OCI-LY1 (cell line): ENCODE results near the gene LIN52.

Source experiments
- H2AFZ ChIP-seq: fragments of 200-600 bp; sonication (generic), shearing (Covaris generic); 2 replicates; pipeline ENCODE4 v1.6.0; 2014; ENCODE audit warnings: antibody characterized with exemption, mild to moderate bottlenecking, low read length
- H3F3A ChIP-seq: fragments of 200-600 bp; sonication (generic), shearing (Covaris generic); 2 replicates; pipeline ENCODE4 v1.6.0; 2014; ENCODE audit warnings: mild to moderate bottlenecking, antibody characterized with exemption, low read length, moderate library complexity; ENCODE audit not compliant: insufficient read depth
- H3K27ac ChIP-seq: fragments of 200-600 bp; sonication (generic); 2 replicates; pipeline ENCODE4 v1.5.1; 2014; ENCODE audit warnings: low read length, mixed run types, mild to moderate bottlenecking, low read depth; ENCODE audit not compliant: poor library complexity, severe bottlenecking
- H3K27me3 ChIP-seq: fragments of 200-600 bp; sonication (generic); 2 replicates; pipeline ENCODE4 v1.6.0; 2014; ENCODE audit warnings: antibody characterized with exemption, mild to moderate bottlenecking, low read length, moderate library complexity; ENCODE audit not compliant: insufficient read depth
- H3K36me3 ChIP-seq: fragments of 200-600 bp; sonication (generic); 2 replicates; pipeline ENCODE4 v1.6.1; 2014; ENCODE audit warnings: mild to moderate bottlenecking, antibody characterized with exemption, low read length, moderate library complexity, mixed read lengths; ENCODE audit not compliant: insufficient read depth
- H3K4me1 ChIP-seq: fragments of 200-600 bp; sonication (generic); 2 replicates; pipeline ENCODE4 v1.5.1; 2014; ENCODE audit warnings: mild to moderate bottlenecking, low read length, moderate library complexity; ENCODE audit not compliant: insufficient read depth, severe bottlenecking
- H3K4me2 ChIP-seq: fragments of 200-600 bp; sonication (generic), shearing (Covaris generic); 2 replicates; pipeline ENCODE4 v1.6.1; 2014; ENCODE audit warnings: low read length
- H3K4me3 ChIP-seq: fragments of 200-600 bp; sonication (generic); 2 replicates; pipeline ENCODE4 v1.5.1; 2014; ENCODE audit warnings: low read length, low read depth, mild to moderate bottlenecking, mixed read lengths; ENCODE audit not compliant: poor library complexity, severe bottlenecking
- H3K79me2 ChIP-seq: fragments of 200-600 bp; shearing (Covaris generic); 2 replicates; pipeline ENCODE4 v1.6.1; 2016; ENCODE audit warnings: mixed run types, low read length, mixed read lengths; ENCODE audit not compliant: insufficient read depth
- H3K9ac ChIP-seq: fragments of 200-600 bp; sonication (generic), shearing (Covaris generic); 2 replicates; pipeline ENCODE4 v1.6.1; 2014; ENCODE audit warnings: mild to moderate bottlenecking, low read length, mixed read lengths
- H3K9me2 ChIP-seq: fragments of 200-600 bp; sonication (generic), shearing (Covaris generic); 2 replicates; pipeline ENCODE4 v1.6.1; 2014; ENCODE audit warnings: low read depth, mild to moderate bottlenecking, low read length, mixed read lengths
- H3K9me3 ChIP-seq: fragments of 200-600 bp; shearing (Covaris generic); 2 replicates; pipeline ENCODE4 v1.6.1; 2014; ENCODE audit warnings: low read length, mixed read lengths
- H4K20me1 ChIP-seq: fragments of 200-600 bp; sonication (generic), shearing (Covaris generic); 2 replicates; pipeline ENCODE4 v1.6.0; 2016; ENCODE audit warnings: mild to moderate bottlenecking, low read length; ENCODE audit not compliant: insufficient read depth
- EZH2 ChIP-seq: fragments of 200-600 bp; sonication (generic), shearing (Covaris generic); IDR thresholded peaks from 2 replicates; pipeline ENCODE4 v1.8.0; 2017; ENCODE audit warnings: borderline replicate concordance, mixed run types, mild to moderate bottlenecking, antibody characterized with exemption, low read length, moderate library complexity, mixed read lengths
- TF ChIP-seq, protein P1 (sequence below): fragments of 200-600 bp; sonication (generic), shearing (Covaris generic); IDR thresholded peaks from 2 replicates; pipeline ENCODE4 v1.5.1; 2017; ENCODE audit warnings: mild to moderate bottlenecking, antibody characterized with exemption, low read length, moderate library complexity, mixed read lengths

LIN52 gene

GRCh38 chr14:74089251-74090020 lies 4.7 kb downstream of the LIN52 start:
- peaks cover 5% of the 10 kb centered on the region; the same call in 1 of the 2 replicates for H3K36me3 ChIP-seq
- H3K27me3 ChIP-seq: no peaks in the 10 kb centered on the region
- H3K9me2 ChIP-seq: no peaks in the 10 kb centered on the region
- H3K79me2 ChIP-seq: peaks cover 23% of the 10 kb centered on the region; the same call in 1 of the 2 replicates
- no peaks in the 10 kb centered on the region for H4K20me1 ChIP-seq
- H3K9ac ChIP-seq: no peak overlapping the region
- peaks cover 12% of the 10 kb centered on the region for H3K4me1 ChIP-seq
- H3K27ac ChIP-seq: no peak overlapping the region
- no peaks in the 10 kb centered on the region for H3K9me3 ChIP-seq
- no peak for TF ChIP-seq EZH2
- TF ChIP-seq, protein P1, sequence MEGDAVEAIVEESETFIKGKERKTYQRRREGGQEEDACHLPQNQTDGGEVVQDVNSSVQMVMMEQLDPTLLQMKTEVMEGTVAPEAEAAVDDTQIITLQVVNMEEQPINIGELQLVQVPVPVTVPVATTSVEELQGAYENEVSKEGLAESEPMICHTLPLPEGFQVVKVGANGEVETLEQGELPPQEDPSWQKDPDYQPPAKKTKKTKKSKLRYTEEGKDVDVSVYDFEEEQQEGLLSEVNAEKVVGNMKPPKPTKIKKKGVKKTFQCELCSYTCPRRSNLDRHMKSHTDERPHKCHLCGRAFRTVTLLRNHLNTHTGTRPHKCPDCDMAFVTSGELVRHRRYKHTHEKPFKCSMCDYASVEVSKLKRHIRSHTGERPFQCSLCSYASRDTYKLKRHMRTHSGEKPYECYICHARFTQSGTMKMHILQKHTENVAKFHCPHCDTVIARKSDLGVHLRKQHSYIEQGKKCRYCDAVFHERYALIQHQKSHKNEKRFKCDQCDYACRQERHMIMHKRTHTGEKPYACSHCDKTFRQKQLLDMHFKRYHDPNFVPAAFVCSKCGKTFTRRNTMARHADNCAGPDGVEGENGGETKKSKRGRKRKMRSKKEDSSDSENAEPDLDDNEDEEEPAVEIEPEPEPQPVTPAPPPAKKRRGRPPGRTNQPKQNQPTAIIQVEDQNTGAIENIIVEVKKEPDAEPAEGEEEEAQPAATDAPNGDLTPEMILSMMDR: no peak
- H2AFZ ChIP-seq: no peak overlapping the region
- H3K4me3 ChIP-seq: no peak overlapping the region
- no peaks in the 10 kb centered on the region for H3F3A ChIP-seq
- H3K4me2 ChIP-seq: no peak overlapping the region

GRCh38 chr14:74105381-74105780 lies 20.6 kb downstream of the LIN52 start:
- Histone ChIP-seq H3K36me3 (peaks cover 20% of the 10 kb centered on the region; the same call in 1 of the 2 replicates), H3K9ac (no peak overlapping the region), H4K20me1 (no peaks in the 10 kb centered on the region), H3K79me2 (no peaks in the 10 kb centered on the region), H3K9me3 (no peaks in the 10 kb centered on the region), H3K4me3 (no peak overlapping the region), H3K4me1 (no peaks in the 10 kb centered on the region), H3K27me3 (no peaks in the 10 kb centered on the region), H3K4me2 (no peak overlapping the region), H3K9me2 (no peaks in the 10 kb centered on the region), H3F3A (no peaks in the 10 kb centered on the region), H2AFZ (no peak overlapping the region), H3K27ac (no peak overlapping the region)
- no peak for TF ChIP-seq EZH2
- TF ChIP-seq, protein P1: no peak

- H3K27ac ChIP-seq: no peak overlapping the region
Observed at GRCh38 chr14:74109369-74109768, 24.6 kb downstream of the LIN52 start.

More at GRCh38 chr14:74109369-74109768, 24.6 kb downstream of the LIN52 start:
- no peaks in the 10 kb centered on the region for H3K9me2 ChIP-seq
- peaks cover 14% of the 10 kb centered on the region; the same call in 1 of the 2 replicates for H3K36me3 ChIP-seq
- H3K4me1 ChIP-seq: no peaks in the 10 kb centered on the region
- H4K20me1 ChIP-seq: no peaks in the 10 kb centered on the region
- no peaks in the 10 kb centered on the region for H3K79me2 ChIP-seq
- no peak overlapping the region for H2AFZ ChIP-seq
- no peaks in the 10 kb centered on the region for H3K9me3 ChIP-seq
- no peaks in the 10 kb centered on the region for H3F3A ChIP-seq
- no peak overlapping the region for H3K4me3 ChIP-seq
- TF ChIP-seq EZH2: no peak
- TF ChIP-seq, protein P1: no peak
- H3K27me3 ChIP-seq: no peaks in the 10 kb centered on the region
- no peak overlapping the region for H3K9ac ChIP-seq
- H3K4me2 ChIP-seq: no peak overlapping the region
